GM21390 (cell line): ENCODE measurements around the gene TMEFF2.

ENCODE experiments used
- ATAC-seq: cut with Tn5 transposase; IDR thresholded peaks from one replicate; pipeline ENCODE4 v1.9.1; 2021; ENCODE audit not compliant: unreplicated experiment

TMEFF2 gene

DNA sequence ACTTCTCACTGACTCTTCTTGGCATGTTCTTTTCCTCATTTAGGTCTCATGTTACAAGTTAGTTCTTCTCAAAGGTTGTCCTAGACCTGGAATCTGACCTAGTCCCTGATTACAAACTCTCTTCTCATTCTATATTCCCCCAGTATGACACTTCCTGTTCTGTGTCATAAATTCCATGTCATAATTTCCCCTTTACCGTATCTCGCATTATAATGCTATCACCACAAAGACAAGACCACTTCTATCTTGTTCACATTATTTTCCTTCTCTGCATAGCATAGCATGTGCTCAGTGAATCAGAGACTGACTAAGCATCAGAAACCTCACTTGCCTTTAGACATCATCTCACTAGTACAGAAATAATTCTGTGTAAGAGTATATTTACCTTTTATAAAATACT lies 284.2 kb downstream of the TMEFF2 start:
- no peak for ATAC-seq

DNA sequence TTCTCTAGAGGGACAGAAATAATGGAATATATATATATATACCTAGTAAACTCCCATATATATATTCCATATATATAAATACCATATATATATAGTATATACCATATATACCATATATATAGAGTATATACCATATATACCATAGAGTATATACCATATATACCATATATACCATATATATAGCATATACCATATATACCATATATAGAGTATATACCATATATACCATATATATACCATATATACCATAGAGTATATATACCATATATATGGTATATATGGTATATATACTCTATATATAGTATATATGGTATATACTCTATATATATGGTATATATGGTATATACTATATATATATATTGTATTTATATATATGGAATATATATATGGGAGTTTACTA lies 285.9 kb downstream of the TMEFF2 start:
- ATAC-seq = no peak

DNA sequence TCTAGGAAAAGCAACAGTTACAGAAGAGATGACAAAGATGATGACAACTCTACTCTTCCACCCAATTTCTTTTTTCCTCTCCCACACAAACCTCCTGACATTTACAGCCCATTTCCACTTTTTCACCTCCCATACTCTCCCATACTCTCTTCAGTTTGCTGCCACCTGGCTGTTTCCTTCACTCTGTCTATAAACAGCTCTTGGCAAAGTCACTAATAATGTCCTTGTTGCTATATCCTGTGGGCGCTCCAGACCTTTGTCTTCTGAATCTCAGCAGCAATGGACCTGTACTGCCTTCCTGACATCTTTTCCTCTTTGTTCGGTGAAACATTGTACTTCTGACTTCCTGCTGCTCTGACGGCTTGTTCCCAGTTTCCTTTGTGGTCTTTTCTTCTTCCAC lies 287.2 kb downstream of the TMEFF2 start:
- ATAC-seq = no peak

DNA sequence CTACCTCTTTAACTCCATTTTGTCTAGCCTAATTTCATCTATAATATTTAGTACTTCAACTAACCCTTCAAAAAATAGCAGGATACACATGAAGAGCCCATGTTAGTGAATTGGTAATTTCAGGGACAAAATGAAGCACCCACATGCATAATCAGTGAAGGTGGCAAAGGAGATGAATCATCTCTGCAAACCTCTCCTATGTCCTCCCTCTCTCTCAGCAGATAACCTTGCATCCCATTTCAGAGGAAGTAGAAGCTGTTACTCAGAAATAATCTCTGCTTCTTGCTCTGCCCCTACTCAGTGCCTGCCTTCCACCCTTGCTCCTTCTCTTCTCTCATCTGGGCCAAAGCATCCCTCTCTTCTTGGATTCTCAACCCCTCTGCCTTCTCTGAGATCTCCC lies 287.6 kb downstream of the TMEFF2 start:
- ATAC-seq = no peak

DNA sequence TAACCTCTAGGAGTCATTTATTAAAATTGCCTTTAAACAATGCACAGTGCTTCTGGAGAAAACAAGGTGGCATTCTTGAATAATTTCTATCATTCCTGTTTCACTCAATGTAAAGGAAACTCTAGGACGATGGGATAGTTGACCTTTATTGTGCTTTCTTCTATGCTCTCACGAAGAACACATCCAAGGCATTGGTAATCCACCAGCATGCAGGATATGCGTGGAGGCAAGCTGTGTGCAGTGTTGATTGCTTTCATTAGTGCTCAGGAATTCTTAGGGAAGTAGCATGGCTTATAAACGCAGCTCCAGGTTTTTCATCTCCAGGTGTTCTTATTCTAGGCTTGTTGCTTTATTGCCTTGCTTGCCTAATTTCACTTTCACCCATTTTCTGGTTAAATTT lies 289.4 kb downstream of the TMEFF2 start:
- no peak for ATAC-seq

DNA sequence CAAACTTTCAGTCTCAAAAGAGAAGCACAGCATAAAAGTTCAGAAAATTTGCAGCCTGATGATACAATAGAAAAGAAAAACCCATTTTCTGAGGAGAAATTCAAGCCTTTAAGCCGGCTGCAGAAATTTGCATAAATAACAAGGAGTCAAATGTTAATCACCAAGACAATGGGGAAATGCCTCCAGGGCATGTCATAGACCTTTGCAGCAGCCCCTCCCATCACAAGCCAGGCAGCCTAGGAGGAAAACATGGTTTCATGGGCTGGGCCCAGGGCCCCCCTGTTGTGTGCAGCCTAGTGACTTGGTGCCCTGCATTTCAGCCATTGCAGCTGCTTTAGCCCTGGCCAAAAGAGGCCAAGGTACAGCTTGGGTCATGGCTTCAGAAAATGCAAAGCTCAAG lies 293.7 kb downstream of the TMEFF2 start:
- no peak for ATAC-seq

DNA sequence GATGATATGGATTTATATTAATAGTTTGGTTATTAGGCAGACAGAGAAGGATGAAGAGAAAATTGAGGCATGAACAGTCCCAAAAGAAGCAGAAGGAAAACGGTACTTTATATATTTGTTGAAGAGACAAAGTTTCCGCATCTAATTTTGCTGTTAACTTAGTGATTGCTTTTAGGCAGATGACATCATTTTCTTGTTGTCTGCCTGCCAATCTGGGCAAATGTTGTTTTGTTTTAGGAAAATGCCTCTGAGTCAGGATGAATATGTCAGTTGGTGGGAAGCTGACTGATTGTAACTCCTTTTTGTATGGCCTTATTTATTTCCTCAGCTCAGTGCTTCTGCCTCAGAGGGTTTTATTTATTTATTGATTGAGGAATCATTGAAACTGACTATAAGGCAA lies 295.3 kb downstream of the TMEFF2 start:
- no peak for ATAC-seq
